ENCODE data around the gene CASTOR1.

The CASTOR1 gene

DNA sequence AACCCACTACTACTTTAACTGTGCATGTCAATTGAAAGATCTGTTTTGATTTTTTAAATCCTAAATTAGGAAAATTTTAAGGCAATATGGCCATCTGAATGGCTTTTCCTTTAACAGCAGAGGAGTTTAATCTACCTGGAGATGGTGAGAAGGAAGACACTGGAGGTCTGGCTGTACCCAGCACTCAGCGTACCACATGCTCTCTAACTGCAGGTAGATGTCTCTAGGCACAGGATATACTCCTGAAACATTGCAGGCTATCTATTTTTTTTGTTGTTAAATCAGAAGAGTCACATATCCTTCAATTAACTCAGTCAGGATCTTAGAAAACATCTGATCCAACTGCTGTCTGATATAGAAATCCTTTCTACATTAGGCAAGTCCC is 17.3 kb upstream of the CASTOR1 start:
- in situ Hi-C loops (cut with HindIII; ENCODE audit: low sequenced_read_pairs), result no loop called here
- no peak overlapping the region for H3K4me3 ChIP-seq (ENCODE audit: low read depth, low read length)
- DNase-seq (ENCODE audit: low read depth), result no peak
- TF ChIP-seq, protein P1, sequence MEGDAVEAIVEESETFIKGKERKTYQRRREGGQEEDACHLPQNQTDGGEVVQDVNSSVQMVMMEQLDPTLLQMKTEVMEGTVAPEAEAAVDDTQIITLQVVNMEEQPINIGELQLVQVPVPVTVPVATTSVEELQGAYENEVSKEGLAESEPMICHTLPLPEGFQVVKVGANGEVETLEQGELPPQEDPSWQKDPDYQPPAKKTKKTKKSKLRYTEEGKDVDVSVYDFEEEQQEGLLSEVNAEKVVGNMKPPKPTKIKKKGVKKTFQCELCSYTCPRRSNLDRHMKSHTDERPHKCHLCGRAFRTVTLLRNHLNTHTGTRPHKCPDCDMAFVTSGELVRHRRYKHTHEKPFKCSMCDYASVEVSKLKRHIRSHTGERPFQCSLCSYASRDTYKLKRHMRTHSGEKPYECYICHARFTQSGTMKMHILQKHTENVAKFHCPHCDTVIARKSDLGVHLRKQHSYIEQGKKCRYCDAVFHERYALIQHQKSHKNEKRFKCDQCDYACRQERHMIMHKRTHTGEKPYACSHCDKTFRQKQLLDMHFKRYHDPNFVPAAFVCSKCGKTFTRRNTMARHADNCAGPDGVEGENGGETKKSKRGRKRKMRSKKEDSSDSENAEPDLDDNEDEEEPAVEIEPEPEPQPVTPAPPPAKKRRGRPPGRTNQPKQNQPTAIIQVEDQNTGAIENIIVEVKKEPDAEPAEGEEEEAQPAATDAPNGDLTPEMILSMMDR (IDR thresholded peaks at IDR 0.05; ENCODE audit: low read depth, low read length, missing control alignments), result no peak

DNA sequence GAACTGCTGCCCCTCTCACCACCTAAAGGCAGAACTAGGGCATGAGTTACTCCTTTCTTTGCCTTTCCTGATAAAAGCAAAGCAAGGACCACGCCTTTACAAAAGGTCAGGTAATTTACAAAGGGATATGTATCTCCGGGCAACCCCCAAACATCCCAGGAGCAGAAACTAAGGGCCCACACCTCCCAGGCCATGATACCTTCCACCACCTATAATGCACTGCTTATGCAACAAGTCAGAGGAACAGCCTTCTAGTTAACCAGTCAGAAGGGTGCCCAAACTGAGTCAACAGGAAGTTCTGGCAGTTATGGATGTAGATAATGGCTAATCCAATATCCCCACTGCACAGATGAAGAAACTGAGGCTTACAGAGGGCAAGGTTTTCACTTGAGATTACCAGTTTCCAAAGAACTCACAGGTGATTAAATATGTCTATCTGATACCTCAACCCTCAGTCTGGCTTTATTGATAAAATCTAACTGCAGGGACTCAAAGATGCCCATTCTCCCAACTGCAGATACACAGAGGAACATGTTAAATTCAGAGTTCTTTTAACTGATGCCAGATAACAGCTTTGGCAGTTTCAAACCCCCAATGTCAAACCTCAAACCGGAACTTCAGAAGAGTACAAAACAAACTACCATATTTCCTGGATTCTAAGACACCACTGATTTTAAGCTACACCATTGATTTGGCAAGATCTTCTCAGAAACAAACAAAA is 16.8 kb upstream of the CASTOR1 start:
- in situ Hi-C loops (cut with HindIII; ENCODE audit: low sequenced_read_pairs), result no loop called here
- TF ChIP-seq, protein P1 (IDR thresholded peaks at IDR 0.05; ENCODE audit: low read depth, low read length, missing control alignments), result no peak
- no peak for DNase-seq (ENCODE audit: low read depth)
- no peak overlapping the region for H3K4me3 ChIP-seq (ENCODE audit: low read depth, low read length)

DNA sequence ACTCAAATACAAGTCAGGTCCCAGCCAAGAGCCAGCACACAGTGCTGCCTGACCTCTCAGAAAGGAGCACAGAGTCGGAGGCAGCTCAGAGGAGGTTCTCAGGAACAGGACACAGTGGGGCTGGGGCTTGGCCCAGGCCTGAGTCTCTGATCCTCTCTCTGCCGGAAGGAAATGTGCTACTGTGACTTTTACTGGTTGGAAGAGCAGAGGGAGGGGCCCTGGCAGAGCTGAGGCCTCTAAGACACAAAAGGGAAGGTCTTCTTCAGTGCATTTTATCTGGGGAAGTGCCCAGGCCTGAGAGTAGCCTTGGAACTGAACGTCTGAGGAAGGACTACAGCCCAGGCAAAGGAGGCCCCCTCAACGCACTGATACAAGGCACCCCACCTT is 16.2 kb upstream of the CASTOR1 start:
- no peak for DNase-seq (ENCODE audit: low read depth)
- in situ Hi-C loops (cut with HindIII; ENCODE audit: low sequenced_read_pairs), result no loop called here
- no peak overlapping the region for H3K4me3 ChIP-seq (ENCODE audit: low read depth, low read length)
- TF ChIP-seq, protein P1 (IDR thresholded peaks at IDR 0.05; ENCODE audit: low read depth, low read length, missing control alignments), result no peak

GRCh38 chr22:30304495-30305244 is 15.4 kb upstream of the CASTOR1 start:
- in situ Hi-C loops (cut with HindIII; ENCODE audit: low sequenced_read_pairs), result no loop called here
- TF ChIP-seq, protein P1 (IDR thresholded peaks at IDR 0.05; ENCODE audit: low read depth, low read length, missing control alignments), result no peak
- H3K4me3 ChIP-seq (ENCODE audit: low read depth, low read length), result no peak overlapping the region
- DNase-seq (ENCODE audit: low read depth), result no peak

GRCh38 chr22:30302810-30303138 is 13.5 kb upstream of the CASTOR1 start:
- no peak overlapping the region for H3K4me3 ChIP-seq (ENCODE audit: low read depth, low read length)
- DNase-seq (ENCODE audit: low read depth), result no peak
- TF ChIP-seq, protein P1 (IDR thresholded peaks at IDR 0.05; ENCODE audit: low read depth, low read length, missing control alignments), result no peak
- in situ Hi-C loops (cut with HindIII; ENCODE audit: low sequenced_read_pairs), result no loop called here

- TF ChIP-seq, protein P1 (IDR thresholded peaks at IDR 0.05; ENCODE audit: low read depth, low read length, missing control alignments), result no peak
- peak; percentile 89 for DNase-seq (ENCODE audit: low read depth)
- in situ Hi-C loops (cut with HindIII; ENCODE audit: low sequenced_read_pairs), result no loop called here
- H3K4me3 ChIP-seq (ENCODE audit: low read depth, low read length), result no peak overlapping the region
These were observed 12.9 kb upstream of the CASTOR1 start for GRCh38 chr22:30301995-30302809.

Data from astrocyte of the cerebellum (primary cell).